Neural progenitor cell (in vitro differentiated cells): ENCODE results near the gene NDEL1. TPM values are rescaled to one million over a fixed set of nuclear protein-coding genes. Genes with fewer than 3 reads are reported as not detected.

ENCODE experiments used
- DNase-seq: peaks from one replicate; pipeline ENCODE4 v3.0.0-alpha.2; 2016; ENCODE audit warnings: low spot score
- H2AFZ ChIP-seq: fragments of 200-600 bp; sonication (generic); replicated peaks from 2 replicates; pipeline ENCODE4 v1.6.1; 2016; ENCODE audit warnings: antibody characterized with exemption
- H3F3A ChIP-seq: fragments of 200-600 bp; sonication (generic); 2 replicates; pipeline ENCODE4 v1.6.1; 2016; ENCODE audit warnings: antibody characterized with exemption, low read depth
- H3K27ac ChIP-seq: fragments of 200-600 bp; sonication (generic); 2 replicates; pipeline ENCODE4 v1.5.1; 2016; ENCODE audit warnings: mild to moderate bottlenecking
- H3K27me3 ChIP-seq: fragments of 200-600 bp; sonication (generic); 2 replicates; pipeline ENCODE4 v1.6.1; 2016; ENCODE audit warnings: mild to moderate bottlenecking, moderate library complexity
- H3K36me3 ChIP-seq: fragments of 200-600 bp; sonication (generic); 2 replicates; pipeline ENCODE4 v1.5.1; 2016
- H3K4me1 ChIP-seq: fragments of 200-600 bp; sonication (generic); 2 replicates; pipeline ENCODE4 v1.6.1; 2016; ENCODE audit warnings: mixed run types
- H3K4me2 ChIP-seq: fragments of 200-600 bp; sonication (generic); 2 replicates; pipeline ENCODE4 v1.6.1; 2016
- H3K4me3 ChIP-seq: fragments of 200-600 bp; sonication (generic); 2 replicates; pipeline ENCODE4 v1.5.1; 2016
- H3K79me2 ChIP-seq: fragments of 200-600 bp; sonication (generic); 2 replicates; pipeline ENCODE4 v1.6.1; 2016; ENCODE audit warnings: low read depth
- H3K9ac ChIP-seq: fragments of 200-600 bp; sonication (generic); 2 replicates; pipeline ENCODE4 v1.6.1; 2016
- H3K9me3 ChIP-seq: fragments of 200-600 bp; sonication (generic); 2 replicates; pipeline ENCODE4 v1.5.1; 2016; ENCODE audit warnings: low read depth
- H4K20me1 ChIP-seq: fragments of 200-600 bp; sonication (generic); 2 replicates; pipeline ENCODE4 v1.6.1; 2016; ENCODE audit warnings: low read depth
- H3K27ac Mint-ChIP-seq: 3 replicates; pipeline ENCODE4 v1.8.0; 2021; ENCODE audit warnings: mixed read lengths
- H3K27me3 Mint-ChIP-seq: 2 replicates; pipeline ENCODE4 v1.8.0; 2022; ENCODE audit warnings: low read depth, mild to moderate bottlenecking, inconsistent platforms, moderate library complexity, mixed read lengths; ENCODE audit not compliant: insufficient read depth
- H3K36me3 Mint-ChIP-seq: 3 replicates; pipeline ENCODE4 v1.8.0; 2021; ENCODE audit warnings: mixed read lengths
- H3K4me1 Mint-ChIP-seq: 3 replicates; pipeline ENCODE4 v1.8.0; 2021; ENCODE audit warnings: mixed read lengths
- H3K4me3 Mint-ChIP-seq: 3 replicates; pipeline ENCODE4 v1.8.0; 2021; ENCODE audit warnings: mild to moderate bottlenecking, moderate library complexity, mixed read lengths
- H3K9me3 Mint-ChIP-seq: 3 replicates; pipeline ENCODE4 v1.8.0; 2020; ENCODE audit warnings: mixed read lengths
- CTCF ChIP-seq: fragments of 200-600 bp; sonication (generic); IDR thresholded peaks from 2 replicates; pipeline ENCODE4 v1.5.1; 2017; ENCODE audit warnings: antibody characterized with exemption, mild to moderate bottlenecking
- EZH2 ChIP-seq: fragments of 200-600 bp; sonication (generic); IDR thresholded peaks from 2 replicates; pipeline ENCODE4 v1.6.1; 2017; ENCODE audit warnings: antibody characterized with exemption, mild to moderate bottlenecking, moderate library complexity
- EZH2phosphoT487 ChIP-seq: fragments of 200-600 bp; sonication (generic); IDR thresholded peaks from 2 replicates; pipeline ENCODE4 v1.6.1; 2017; ENCODE audit warnings: antibody characterized with exemption
- total RNA-seq: library from RNA; depleted of rRNA; stranded (reverse); fragments of >200 nt; gene quantifications from 2 replicates; pipeline ENCODE4 v1.2.3, GENCODE V29; 2015; ENCODE audit warnings: low replicate concordance

NDEL1 gene
- total RNA-seq, 1 donor from 2014 or later, result 26.9 TPM

DNA sequence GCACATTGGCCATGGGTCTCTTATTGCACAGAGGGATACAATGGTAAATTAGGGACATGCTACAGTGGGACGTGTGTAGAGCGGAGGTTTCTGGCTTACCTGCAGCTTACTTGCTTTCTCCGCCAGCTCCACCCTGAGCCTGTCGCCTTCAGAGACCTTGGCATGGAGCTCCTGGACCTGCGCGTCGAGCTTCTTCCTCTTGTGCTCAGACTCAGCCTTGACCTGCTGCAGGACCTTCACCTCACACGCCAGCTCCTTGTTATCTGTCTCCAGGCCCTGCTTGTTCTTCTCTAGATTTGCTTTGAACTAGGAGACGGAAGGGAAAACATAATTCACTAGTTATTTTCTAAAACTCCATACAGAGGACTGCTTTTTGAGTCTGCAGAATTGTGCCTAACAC, 63.5 kb downstream of the NDEL1 start:
- Histone ChIP-seq H3K36me3 (peaks cover 10% of the 10 kb centered on the region), H3K79me2 (no peaks in the 10 kb centered on the region), H3K9me3 (no peaks in the 10 kb centered on the region), H4K20me1 (no peaks in the 10 kb centered on the region), H3K4me1 (no peaks in the 10 kb centered on the region), H3K27ac (no peak overlapping the region), H3K4me3 (no peak overlapping the region), H3K9ac (no peak overlapping the region), H3K27me3 (no peaks in the 10 kb centered on the region), H3K4me2 (no peak overlapping the region), H2AFZ (no peak overlapping the region), H3F3A (no peaks in the 10 kb centered on the region)
- Mint-ChIP-seq H3K27ac (no peak overlapping the region), H3K27me3 (no peaks in the 10 kb centered on the region), H3K36me3 (peaks cover 34% of the 10 kb centered on the region), H3K4me1 (no peaks in the 10 kb centered on the region), H3K4me3 (no peak overlapping the region), H3K9me3 (no peaks in the 10 kb centered on the region)
- no peak for DNase-seq
- TF ChIP-seq EZH2phosphoT487 (no peak), CTCF (no peak), EZH2 (no peak)

- H3K9me3 Mint-ChIP-seq, result no peaks in the 10 kb centered on the region
- Histone ChIP-seq H3K4me2 (no peak overlapping the region), H4K20me1 (no peaks in the 10 kb centered on the region), H3K9me3 (no peaks in the 10 kb centered on the region), H3K9ac (no peak overlapping the region), H3K36me3 (peaks cover 10% of the 10 kb centered on the region), H3K4me1 (no peaks in the 10 kb centered on the region), H2AFZ (no peak overlapping the region), H3K79me2 (no peaks in the 10 kb centered on the region), H3F3A (no peaks in the 10 kb centered on the region), H3K4me3 (no peak overlapping the region), H3K27ac (no peak overlapping the region), H3K27me3 (no peaks in the 10 kb centered on the region)
- DNase-seq, result no peak
- no peak overlapping the region for H3K4me3 Mint-ChIP-seq
- no peaks in the 10 kb centered on the region for H3K4me1 Mint-ChIP-seq
- no peak for TF ChIP-seq EZH2phosphoT487
- peaks cover 34% of the 10 kb centered on the region for H3K36me3 Mint-ChIP-seq
- H3K27ac Mint-ChIP-seq, result no peak overlapping the region
- H3K27me3 Mint-ChIP-seq, result no peaks in the 10 kb centered on the region
Observed at GRCh38 chr17:8499614-8500013, 63.9 kb downstream of the NDEL1 start.

DNA sequence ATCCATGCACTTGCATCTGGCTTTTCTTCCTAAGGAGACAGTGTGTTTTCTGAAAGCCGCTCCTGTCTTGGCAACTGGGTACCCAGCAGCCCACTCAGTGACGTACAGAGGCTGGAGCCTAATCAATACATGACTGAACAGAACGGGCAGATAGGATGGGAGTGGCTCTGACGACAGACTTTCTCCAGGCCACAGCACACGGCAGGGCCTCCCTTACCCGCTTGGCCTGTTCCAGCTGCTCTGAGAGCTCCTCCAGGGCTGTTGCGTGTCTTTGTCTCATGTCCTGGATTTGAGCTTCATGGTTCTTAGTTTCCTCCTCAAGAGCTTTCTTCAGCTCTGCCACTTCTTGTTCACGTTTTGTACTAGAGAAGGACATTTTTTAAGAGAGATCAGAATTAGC, 64.9 kb downstream of the NDEL1 start:
- Histone ChIP-seq H3F3A (no peaks in the 10 kb centered on the region), H3K27me3 (no peaks in the 10 kb centered on the region), H3K27ac (no peak overlapping the region), H3K79me2 (no peaks in the 10 kb centered on the region), H2AFZ (no peak overlapping the region), H3K4me2 (no peak overlapping the region), H3K36me3 (peaks cover 12% of the 10 kb centered on the region), H3K4me3 (no peak overlapping the region), H4K20me1 (no peaks in the 10 kb centered on the region), H3K9me3 (no peaks in the 10 kb centered on the region), H3K9ac (no peak overlapping the region), H3K4me1 (no peaks in the 10 kb centered on the region)
- no peak for DNase-seq
- peaks cover 36% of the 10 kb centered on the region for H3K36me3 Mint-ChIP-seq
- H3K27me3 Mint-ChIP-seq, result no peaks in the 10 kb centered on the region
- H3K27ac Mint-ChIP-seq, result no peak overlapping the region
- no peak overlapping the region for H3K4me3 Mint-ChIP-seq
- TF ChIP-seq EZH2, result no peak
- no peak for TF ChIP-seq EZH2phosphoT487
- no peak for TF ChIP-seq CTCF
- H3K4me1 Mint-ChIP-seq, result no peaks in the 10 kb centered on the region
- H3K9me3 Mint-ChIP-seq, result no peaks in the 10 kb centered on the region

DNA sequence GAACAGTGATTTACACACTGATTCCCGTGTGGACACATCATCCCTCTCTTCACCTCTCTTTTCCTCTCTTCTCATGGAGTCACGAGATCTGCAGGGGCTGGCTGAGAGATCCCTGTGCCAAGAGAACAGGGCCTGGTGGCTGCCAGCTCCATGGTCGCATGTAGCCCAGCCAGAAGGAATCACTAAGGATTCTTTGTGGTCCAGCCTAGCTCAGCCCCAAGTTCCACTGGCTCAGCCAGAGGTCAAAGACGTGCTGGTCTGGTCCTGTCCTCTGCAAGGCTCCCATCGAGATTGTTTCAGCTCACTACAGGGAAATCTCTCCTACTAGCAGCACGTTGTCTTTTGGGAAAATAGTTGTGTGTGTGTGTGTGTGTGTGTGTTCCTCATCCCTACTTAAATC, 66.4 kb downstream of the NDEL1 start:
- Mint-ChIP-seq H3K36me3 (peaks cover 40% of the 10 kb centered on the region), H3K9me3 (no peaks in the 10 kb centered on the region), H3K27me3 (no peaks in the 10 kb centered on the region), H3K4me3 (no peak overlapping the region), H3K27ac (no peak overlapping the region), H3K4me1 (no peaks in the 10 kb centered on the region)
- Histone ChIP-seq H3K4me2 (no peak overlapping the region), H3K79me2 (no peaks in the 10 kb centered on the region), H2AFZ (no peak overlapping the region), H3F3A (no peaks in the 10 kb centered on the region), H3K36me3 (peaks cover 12% of the 10 kb centered on the region), H3K4me3 (no peak overlapping the region), H4K20me1 (no peaks in the 10 kb centered on the region), H3K9ac (no peak overlapping the region), H3K27me3 (no peaks in the 10 kb centered on the region), H3K4me1 (no peaks in the 10 kb centered on the region), H3K27ac (no peak overlapping the region), H3K9me3 (no peaks in the 10 kb centered on the region)
- TF ChIP-seq EZH2, result no peak
- TF ChIP-seq CTCF, result no peak
- TF ChIP-seq EZH2phosphoT487, result no peak
- DNase-seq, result no peak
